Panc1 (cell line): ENCODE results near the gene MAPK13.

ENCODE experiments used
- POLR2AphosphoS5 ChIP-seq: IDR thresholded peaks from 2 replicates; pipeline ENCODE4 v1.6.1; 2012; ENCODE audit warnings: mild to moderate bottlenecking, low read depth, low read length, moderate library complexity
- SIN3A ChIP-seq: IDR thresholded peaks from 2 replicates; pipeline ENCODE4 v1.6.1; 2012; ENCODE audit warnings: low read depth, mild to moderate bottlenecking, low read length, moderate library complexity, borderline replicate concordance; ENCODE audit not compliant: insufficient read depth
- TF ChIP-seq, protein P1 (sequence below): fragments of 450-650 bp; IDR thresholded peaks from 2 replicates; pipeline ENCODE4 v1.5.1; 2017; ENCODE audit warnings: mild to moderate bottlenecking
- TF ChIP-seq, protein P2 (sequence below), 2 experiments: IDR thresholded peaks; 2 replicates each; pipeline ENCODE4 v1.6.1; 2011 to 2012; ENCODE audit warnings: low read depth in 2 of 2, control low read depth in 1 of 2, low read length in 1 of 2, mild to moderate bottlenecking in 1 of 2, moderate library complexity in 1 of 2; ENCODE audit not compliant: insufficient read depth in 1 of 2

GRCh38 chr6:36115412-36115811, 14.9 kb upstream of the MAPK13 start:
- TF ChIP-seq, protein P1, sequence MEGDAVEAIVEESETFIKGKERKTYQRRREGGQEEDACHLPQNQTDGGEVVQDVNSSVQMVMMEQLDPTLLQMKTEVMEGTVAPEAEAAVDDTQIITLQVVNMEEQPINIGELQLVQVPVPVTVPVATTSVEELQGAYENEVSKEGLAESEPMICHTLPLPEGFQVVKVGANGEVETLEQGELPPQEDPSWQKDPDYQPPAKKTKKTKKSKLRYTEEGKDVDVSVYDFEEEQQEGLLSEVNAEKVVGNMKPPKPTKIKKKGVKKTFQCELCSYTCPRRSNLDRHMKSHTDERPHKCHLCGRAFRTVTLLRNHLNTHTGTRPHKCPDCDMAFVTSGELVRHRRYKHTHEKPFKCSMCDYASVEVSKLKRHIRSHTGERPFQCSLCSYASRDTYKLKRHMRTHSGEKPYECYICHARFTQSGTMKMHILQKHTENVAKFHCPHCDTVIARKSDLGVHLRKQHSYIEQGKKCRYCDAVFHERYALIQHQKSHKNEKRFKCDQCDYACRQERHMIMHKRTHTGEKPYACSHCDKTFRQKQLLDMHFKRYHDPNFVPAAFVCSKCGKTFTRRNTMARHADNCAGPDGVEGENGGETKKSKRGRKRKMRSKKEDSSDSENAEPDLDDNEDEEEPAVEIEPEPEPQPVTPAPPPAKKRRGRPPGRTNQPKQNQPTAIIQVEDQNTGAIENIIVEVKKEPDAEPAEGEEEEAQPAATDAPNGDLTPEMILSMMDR, result no peak
- TF ChIP-seq POLR2AphosphoS5, result no peak
- TF ChIP-seq, protein P2, sequence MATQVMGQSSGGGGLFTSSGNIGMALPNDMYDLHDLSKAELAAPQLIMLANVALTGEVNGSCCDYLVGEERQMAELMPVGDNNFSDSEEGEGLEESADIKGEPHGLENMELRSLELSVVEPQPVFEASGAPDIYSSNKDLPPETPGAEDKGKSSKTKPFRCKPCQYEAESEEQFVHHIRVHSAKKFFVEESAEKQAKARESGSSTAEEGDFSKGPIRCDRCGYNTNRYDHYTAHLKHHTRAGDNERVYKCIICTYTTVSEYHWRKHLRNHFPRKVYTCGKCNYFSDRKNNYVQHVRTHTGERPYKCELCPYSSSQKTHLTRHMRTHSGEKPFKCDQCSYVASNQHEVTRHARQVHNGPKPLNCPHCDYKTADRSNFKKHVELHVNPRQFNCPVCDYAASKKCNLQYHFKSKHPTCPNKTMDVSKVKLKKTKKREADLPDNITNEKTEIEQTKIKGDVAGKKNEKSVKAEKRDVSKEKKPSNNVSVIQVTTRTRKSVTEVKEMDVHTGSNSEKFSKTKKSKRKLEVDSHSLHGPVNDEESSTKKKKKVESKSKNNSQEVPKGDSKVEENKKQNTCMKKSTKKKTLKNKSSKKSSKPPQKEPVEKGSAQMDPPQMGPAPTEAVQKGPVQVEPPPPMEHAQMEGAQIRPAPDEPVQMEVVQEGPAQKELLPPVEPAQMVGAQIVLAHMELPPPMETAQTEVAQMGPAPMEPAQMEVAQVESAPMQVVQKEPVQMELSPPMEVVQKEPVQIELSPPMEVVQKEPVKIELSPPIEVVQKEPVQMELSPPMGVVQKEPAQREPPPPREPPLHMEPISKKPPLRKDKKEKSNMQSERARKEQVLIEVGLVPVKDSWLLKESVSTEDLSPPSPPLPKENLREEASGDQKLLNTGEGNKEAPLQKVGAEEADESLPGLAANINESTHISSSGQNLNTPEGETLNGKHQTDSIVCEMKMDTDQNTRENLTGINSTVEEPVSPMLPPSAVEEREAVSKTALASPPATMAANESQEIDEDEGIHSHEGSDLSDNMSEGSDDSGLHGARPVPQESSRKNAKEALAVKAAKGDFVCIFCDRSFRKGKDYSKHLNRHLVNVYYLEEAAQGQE (IDR thresholded peaks at IDR 0.05; ENCODE audit: insufficient read depth in 1 of 2, low read depth in 2 of 2, low read length in 1 of 2), result no peak
- TF ChIP-seq SIN3A, result no peak
